Panc1 (cell line): Measurements from ENCODE around the gene HCN4. TPM values are rescaled to one million over a fixed set of nuclear protein-coding genes. Genes with fewer than 3 reads are reported as not detected.

Experiments
- ATAC-seq: fragments of 200-7000 bp; cut with Tn5 transposase; 2 replicates; pipeline ENCODE4 v1.9.1; 2020; ENCODE audit warnings: mild to moderate bottlenecking, moderate library complexity
- BruUV-seq: library from RNA; stranded (reverse); fragments of 400-500 nt; replicated peaks from 2 replicates; lab custom pipeline; 2021; lab: Mats Ljungman, UMichigan
- CTCF ChIA-PET: fragments of 300-600 bp; sonication (Branson Sonifier 250); formaldehyde crosslinking; loops from one replicate; lab custom pipeline; 2022; ENCODE audit warnings: antibody characterized with exemption; lab: Charles Lee
- POLR2A ChIA-PET: fragments of 300-600 bp; sonication (Branson Sonifier 250); formaldehyde crosslinking; loops from one replicate; lab custom pipeline; 2022; ENCODE audit warnings: antibody characterized with exemption; lab: Charles Lee
- DNase-seq: peaks from one replicate; pipeline ENCODE4 v3.0.0-alpha.2; 2010; ENCODE audit warnings: low read depth, low spot score
- H3K27ac ChIP-seq: 2 replicates; pipeline ENCODE4 v1.5.1; 2011; ENCODE audit warnings: mild to moderate bottlenecking, low read length, inconsistent platforms
- H3K27me3 ChIP-seq: fragments of 200-500 bp; sonication (Bioruptor generic); 2 replicates; pipeline ENCODE4 v1.6.0; 2014; ENCODE audit warnings: low read length, inconsistent platforms; ENCODE audit not compliant: control insufficient read depth, insufficient read depth
- H3K36me3 ChIP-seq: fragments of 200-500 bp; sonication (Bioruptor generic); 2 replicates; pipeline ENCODE4 v1.5.1; 2014; ENCODE audit warnings: inconsistent platforms, mild to moderate bottlenecking, low read length, moderate library complexity; ENCODE audit not compliant: control insufficient read depth, insufficient read depth
- H3K4me1 ChIP-seq: 2 replicates; pipeline ENCODE4 v1.5.1; 2011; ENCODE audit warnings: inconsistent platforms, mild to moderate bottlenecking, low read length, moderate library complexity; ENCODE audit not compliant: control insufficient read depth, insufficient read depth
- H3K4me3 ChIP-seq, 2 experiments: 2 replicates each; pipeline ENCODE4 v1.5.1; 2011 to 2012; ENCODE audit warnings: low read depth in 2 of 2, low read length in 2 of 2, mild to moderate bottlenecking in 2 of 2, inconsistent platforms in 1 of 2, moderate library complexity in 1 of 2
- H3K9me3 ChIP-seq: fragments of 200-500 bp; sonication (Bioruptor generic); 2 replicates; pipeline ENCODE4 v1.5.1; 2014; ENCODE audit warnings: low read depth, mild to moderate bottlenecking, inconsistent platforms, low read length, moderate library complexity; ENCODE audit not compliant: control insufficient read depth, insufficient read depth
- CTCF ChIP-seq: fragments of 450-650 bp; IDR thresholded peaks from 2 replicates; pipeline ENCODE4 v1.5.1; 2017; ENCODE audit warnings: mild to moderate bottlenecking
- POLR2AphosphoS5 ChIP-seq: IDR thresholded peaks from 2 replicates; pipeline ENCODE4 v1.6.1; 2012; ENCODE audit warnings: mild to moderate bottlenecking, low read depth, low read length, moderate library complexity
- REST ChIP-seq, 2 experiments: IDR thresholded peaks; 2 replicates each; pipeline ENCODE4 v1.6.1; 2011 to 2012; ENCODE audit warnings: low read depth in 2 of 2, control low read depth in 1 of 2, low read length in 1 of 2, mild to moderate bottlenecking in 1 of 2, moderate library complexity in 1 of 2; ENCODE audit not compliant: insufficient read depth in 1 of 2
- SIN3A ChIP-seq: IDR thresholded peaks from 2 replicates; pipeline ENCODE4 v1.6.1; 2012; ENCODE audit warnings: low read depth, mild to moderate bottlenecking, low read length, moderate library complexity, borderline replicate concordance; ENCODE audit not compliant: insufficient read depth
- TCF7L2 ChIP-seq: IDR thresholded peaks from 2 replicates; pipeline ENCODE4 v1.6.1; 2011; ENCODE audit warnings: mild to moderate bottlenecking, low read depth, low read length, inconsistent platforms
- in situ Hi-C: cut with HindIII; loops from 2 replicates; pipeline ENCODE4 v1.10.0; 2016; ENCODE audit warnings: low sequenced_read_pairs, low pct_unique_long_range_greater_than_20kb
- intact Hi-C: fragments of 100-400 bp; cut with micrococcal nuclease; formaldehyde crosslinking; loops from one replicate; pipeline ENCODE4 v1.10.0; 2022; ENCODE audit not compliant: unreplicated experiment
- total RNA-seq: library from RNA; stranded (reverse); gene quantifications from one replicate; pipeline ENCODE4 v1.2.1, GENCODE V29; 2021; ENCODE audit not compliant: unreplicated experiment

HCN4 gene
- total RNA-seq, 1 experiment from 2014 or later, result 0.15 TPM

GRCh38 chr15:73291441-73291840, 77.3 kb downstream of the HCN4 start:
- H3K9me3 ChIP-seq, result no peaks in the 10 kb centered on the region
- peaks cover 2% of the 10 kb centered on the region; the same call in 1 of the 2 replicates for H3K27me3 ChIP-seq
- H3K4me3 ChIP-seq, result no peak overlapping the region
- no TSS peak for BruUV-seq
- H3K27ac ChIP-seq, result no peak overlapping the region
- intact Hi-C loops, result no loop called here
- ATAC-seq, result no peak
- TF ChIP-seq TCF7L2, result no peak
- TF ChIP-seq CTCF, result no peak
- TF ChIP-seq REST (IDR thresholded peaks at IDR 0.05; ENCODE audit: insufficient read depth in 1 of 2, low read depth in 2 of 2, low read length in 1 of 2), result no peak
- no peak for TF ChIP-seq SIN3A
- no peak for TF ChIP-seq POLR2AphosphoS5
- CTCF ChIA-PET, result no interaction called here
- POLR2A ChIA-PET, result no interaction called here
- DNase-seq, result no peak
- H3K4me1 ChIP-seq, result no peaks in the 10 kb centered on the region
- in situ Hi-C loops, result no loop called here
- H3K36me3 ChIP-seq, result no peaks in the 10 kb centered on the region

- intact Hi-C loops (no loop called here), in situ Hi-C loops (no loop called here)
- Histone ChIP-seq H3K27me3 (peaks cover 2% of the 10 kb centered on the region; the same call in 1 of the 2 replicates), H3K9me3 (no peaks in the 10 kb centered on the region), H3K4me3 (no peak overlapping the region), H3K4me1 (no peaks in the 10 kb centered on the region), H3K27ac (no peak overlapping the region), H3K36me3 (no peaks in the 10 kb centered on the region)
- DNase-seq (no peak), ATAC-seq (no peak)
- no TSS peak for BruUV-seq
- ChIA-PET CTCF (no interaction called here), POLR2A (no interaction called here)
- TF ChIP-seq TCF7L2 (no peak), SIN3A (no peak), POLR2AphosphoS5 (no peak), CTCF (no peak), REST (IDR thresholded peaks at IDR 0.05; ENCODE audit: insufficient read depth in 1 of 2, low read depth in 2 of 2, low read length in 1 of 2) (no peak)
Observed at GRCh38 chr15:73287019-73287418, 81.7 kb downstream of the HCN4 start.
